ENCODE data around the gene SETDB1. TPM values are rescaled to one million over a fixed set of nuclear protein-coding genes. Genes with fewer than 3 reads are reported as not detected.

SETDB1 gene
- total and polyA plus RNA-seq, 2 of the 13 experiments (the other 11 are each of a cell fraction or from before 2014, with no cell fraction given), result 33.1 to 34.6 TPM

DNA sequence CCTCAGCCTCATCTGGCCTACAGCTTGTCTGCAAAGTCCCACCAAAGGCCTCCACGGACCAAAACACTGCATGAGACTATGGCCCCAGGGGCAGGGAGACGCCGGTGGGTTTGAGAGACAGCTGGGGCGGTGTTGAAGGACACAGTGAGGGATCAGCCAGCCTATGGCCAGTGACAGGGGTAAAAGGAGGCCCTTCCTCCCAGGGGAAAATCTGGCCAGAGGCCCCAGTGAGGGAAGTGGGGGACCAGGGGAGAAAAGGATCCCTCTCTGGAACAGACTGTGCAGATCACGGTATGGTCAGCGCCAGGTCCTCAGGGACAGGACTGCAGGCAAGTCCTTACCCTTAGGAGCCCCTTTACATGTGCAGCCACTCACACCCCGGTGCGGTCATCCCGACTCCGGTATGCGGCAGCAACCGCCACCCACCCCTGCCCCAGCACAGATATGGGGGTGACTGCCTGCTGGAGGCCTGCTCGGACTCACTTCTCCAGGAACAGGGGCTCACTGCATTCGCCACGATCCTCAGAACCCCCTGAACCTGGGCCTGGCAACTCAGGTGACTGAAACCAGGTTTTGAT lies 47.2 kb downstream of the SETDB1 start (continued):
- TF ChIP-seq, protein P1, sequence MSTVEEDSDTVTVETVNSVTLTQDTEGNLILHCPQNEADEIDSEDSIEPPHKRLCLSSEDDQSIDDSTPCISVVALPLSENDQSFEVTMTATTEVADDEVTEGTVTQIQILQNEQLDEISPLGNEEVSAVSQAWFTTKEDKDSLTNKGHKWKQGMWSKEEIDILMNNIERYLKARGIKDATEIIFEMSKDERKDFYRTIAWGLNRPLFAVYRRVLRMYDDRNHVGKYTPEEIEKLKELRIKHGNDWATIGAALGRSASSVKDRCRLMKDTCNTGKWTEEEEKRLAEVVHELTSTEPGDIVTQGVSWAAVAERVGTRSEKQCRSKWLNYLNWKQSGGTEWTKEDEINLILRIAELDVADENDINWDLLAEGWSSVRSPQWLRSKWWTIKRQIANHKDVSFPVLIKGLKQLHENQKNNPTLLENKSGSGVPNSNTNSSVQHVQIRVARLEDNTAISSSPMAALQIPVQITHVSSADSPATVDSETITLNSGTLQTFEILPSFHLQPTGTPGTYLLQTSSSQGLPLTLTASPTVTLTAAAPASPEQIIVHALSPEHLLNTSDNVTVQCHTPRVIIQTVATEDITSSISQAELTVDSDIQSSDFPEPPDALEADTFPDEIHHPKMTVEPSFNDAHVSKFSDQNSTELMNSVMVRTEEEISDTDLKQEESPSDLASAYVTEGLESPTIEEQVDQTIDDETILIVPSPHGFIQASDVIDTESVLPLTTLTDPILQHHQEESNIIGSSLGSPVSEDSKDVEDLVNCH (CRISPR knock-in tag; IDR thresholded peaks at IDR 0.05), result no peak
- TF ChIP-seq CCAR2 (optimal IDR thresholded peaks at IDR 0.05; ENCODE audit: low read depth, low read length), result no peak
- TF ChIP-seq ATF2 (CRISPR knock-in tag; IDR thresholded peaks at IDR 0.05), result no peak
- TF ChIP-seq HMGXB4 (CRISPR knock-in tag; IDR thresholded peaks at IDR 0.05; ENCODE audit: borderline replicate concordance in 1 of 2, low read depth in 1 of 2), result 0 out of 4 replicates have a peak, but pooled peaks of 1 of the 2 experiments have one; percentile 39
- TF ChIP-seq HDAC2 (CRISPR knock-in tag; IDR thresholded peaks at IDR 0.05), result peak; percentile 14; the same call in 1 of the 2 replicates
- TF ChIP-seq ZNF138 (CRISPR knock-in tag; IDR thresholded peaks at IDR 0.05; ENCODE audit: low read depth), result 0 out of 2 replicates have a peak, but pooled peaks have one; percentile 45
- TF ChIP-seq ZNF687 (CRISPR knock-in tag; IDR thresholded peaks at IDR 0.05), result peak; percentile 67
- TF ChIP-seq ZNF788 (CRISPR knock-in tag; IDR thresholded peaks at IDR 0.05; ENCODE audit: borderline replicate concordance), result 0 out of 2 replicates have a peak, but pooled peaks have one; percentile 20
- no peak for TF ChIP-seq ZKSCAN5 (CRISPR knock-in tag; IDR thresholded peaks at IDR 0.05)
- 0 out of 2 replicates have a peak, but pooled peaks have one; percentile 45 for TF ChIP-seq ZNF644 (CRISPR knock-in tag; IDR thresholded peaks at IDR 0.05; ENCODE audit: low read depth)
- TF ChIP-seq, protein P2, sequence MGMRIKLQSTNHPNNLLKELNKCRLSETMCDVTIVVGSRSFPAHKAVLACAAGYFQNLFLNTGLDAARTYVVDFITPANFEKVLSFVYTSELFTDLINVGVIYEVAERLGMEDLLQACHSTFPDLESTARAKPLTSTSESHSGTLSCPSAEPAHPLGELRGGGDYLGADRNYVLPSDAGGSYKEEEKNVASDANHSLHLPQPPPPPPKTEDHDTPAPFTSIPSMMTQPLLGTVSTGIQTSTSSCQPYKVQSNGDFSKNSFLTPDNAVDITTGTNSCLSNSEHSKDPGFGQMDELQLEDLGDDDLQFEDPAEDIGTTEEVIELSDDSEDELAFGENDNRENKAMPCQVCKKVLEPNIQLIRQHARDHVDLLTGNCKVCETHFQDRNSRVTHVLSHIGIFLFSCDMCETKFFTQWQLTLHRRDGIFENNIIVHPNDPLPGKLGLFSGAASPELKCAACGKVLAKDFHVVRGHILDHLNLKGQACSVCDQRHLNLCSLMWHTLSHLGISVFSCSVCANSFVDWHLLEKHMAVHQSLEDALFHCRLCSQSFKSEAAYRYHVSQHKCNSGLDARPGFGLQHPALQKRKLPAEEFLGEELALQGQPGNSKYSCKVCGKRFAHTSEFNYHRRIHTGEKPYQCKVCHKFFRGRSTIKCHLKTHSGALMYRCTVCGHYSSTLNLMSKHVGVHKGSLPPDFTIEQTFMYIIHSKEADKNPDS (CRISPR knock-in tag; IDR thresholded peaks at IDR 0.05), result 0 out of 2 replicates have a peak, but pooled peaks have one; percentile 32
- no peak for TF ChIP-seq SALL2 (CRISPR knock-in tag; IDR thresholded peaks at IDR 0.05)
- 0 out of 2 replicates have a peak, but pooled peaks have one; percentile 12 for TF ChIP-seq ZFX (CRISPR knock-in tag; IDR thresholded peaks at IDR 0.05; ENCODE audit: low read depth)
- TF ChIP-seq ZNF614 (CRISPR knock-in tag; IDR thresholded peaks at IDR 0.05; ENCODE audit: borderline replicate concordance), result no peak
- TF ChIP-seq RFXAP (CRISPR knock-in tag; IDR thresholded peaks at IDR 0.05; ENCODE audit: borderline replicate concordance), result no peak
- peak; percentile 32 for TF ChIP-seq TAF1 (CRISPR knock-in tag; IDR thresholded peaks at IDR 0.05)
